ENCODE results near the gene REV3L.
"Not testable (repeated sequence)": the region's sequence is repeated elsewhere in the genome, so short reads cannot be mapped to it uniquely, and the experiment has no call there.

The REV3L gene

GRCh38 chr6:111379302-111379701 is 103.7 kb downstream of the REV3L start:
- no peak for DNase-seq (ENCODE audit: low read depth in 2 of 2)

DNA sequence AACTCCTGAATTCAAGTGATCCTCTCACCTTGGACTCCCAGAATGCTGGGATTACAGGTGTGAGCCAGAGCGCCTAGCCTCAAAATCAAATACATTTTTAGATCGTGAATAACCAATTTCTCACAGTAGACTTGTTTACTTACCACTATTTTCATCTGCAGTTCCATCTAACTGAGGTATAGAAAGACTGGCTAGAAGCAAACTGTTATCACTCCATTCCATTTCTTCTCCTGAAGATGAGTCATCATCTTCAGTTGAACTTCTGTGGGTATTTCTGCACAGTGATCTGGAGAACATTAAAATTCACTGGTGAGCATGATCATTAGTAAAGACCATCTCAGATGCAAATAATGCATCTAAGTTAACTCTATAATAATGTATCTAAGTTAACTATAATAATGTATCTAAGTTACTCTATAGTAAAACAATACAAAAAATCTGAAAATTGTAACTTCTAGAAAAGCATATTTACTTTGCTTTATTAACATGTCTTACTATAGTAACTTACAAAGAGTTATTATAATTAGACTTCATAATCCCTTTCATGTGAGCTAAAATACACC is 105.4 kb downstream of the REV3L start:
- no peak for DNase-seq (ENCODE audit: low read depth in 2 of 2)

GRCh38 chr6:111367393-111368088 is 115.5 kb downstream of the REV3L start:
- no peak for DNase-seq (ENCODE audit: low read depth in 2 of 2)

DNA sequence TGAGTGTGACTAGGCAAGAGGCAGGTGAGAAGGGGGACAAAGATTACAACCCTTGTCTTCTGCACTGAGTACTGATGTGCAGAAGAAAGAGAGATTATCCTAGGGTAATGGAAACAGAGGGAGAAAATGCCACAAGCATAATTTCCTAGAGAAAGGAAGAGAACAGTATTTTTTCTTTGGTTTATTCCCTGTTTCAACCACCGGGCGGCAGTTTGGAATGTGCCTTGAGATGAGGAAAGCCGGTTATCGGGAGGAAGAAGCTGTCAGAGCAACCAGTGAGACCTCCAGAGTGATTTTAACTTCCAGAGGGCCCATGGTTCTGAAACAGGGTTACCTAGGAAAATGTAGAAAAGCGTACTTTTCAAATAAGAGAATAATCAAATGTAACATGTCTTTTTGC is 121.4 kb downstream of the REV3L start:
- no peak for DNase-seq (ENCODE audit: low read depth in 2 of 2)

GRCh38 chr6:111358454-111358853 is 124.6 kb downstream of the REV3L start:
- DNase-seq (ENCODE audit: low read depth in 2 of 2) = no peak

- no peak for DNase-seq (ENCODE audit: low read depth in 2 of 2)
These were observed 125.3 kb downstream of the REV3L start for GRCh38 chr6:111357705-111358104.

DNA sequence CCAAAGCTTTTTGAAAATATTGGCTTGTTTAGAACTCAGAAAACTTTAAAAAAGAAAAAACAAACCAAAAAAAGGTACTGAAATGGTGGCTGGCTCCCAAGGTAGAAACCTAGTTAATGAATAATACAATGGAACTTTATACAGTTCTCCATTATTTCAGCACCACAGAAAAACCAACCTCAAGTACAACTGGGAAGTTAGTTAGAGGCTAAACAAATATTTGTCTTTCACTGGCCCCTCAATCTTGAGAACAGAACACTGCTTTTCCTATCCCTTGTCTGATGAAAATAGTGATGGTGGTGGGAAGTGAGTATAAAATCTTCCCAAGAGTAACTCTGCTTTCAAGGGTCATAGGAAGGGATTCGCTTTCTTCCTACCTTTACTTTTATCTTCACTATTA is 126.5 kb downstream of the REV3L start:
- no peak for DNase-seq (ENCODE audit: low read depth in 2 of 2)

DNA sequence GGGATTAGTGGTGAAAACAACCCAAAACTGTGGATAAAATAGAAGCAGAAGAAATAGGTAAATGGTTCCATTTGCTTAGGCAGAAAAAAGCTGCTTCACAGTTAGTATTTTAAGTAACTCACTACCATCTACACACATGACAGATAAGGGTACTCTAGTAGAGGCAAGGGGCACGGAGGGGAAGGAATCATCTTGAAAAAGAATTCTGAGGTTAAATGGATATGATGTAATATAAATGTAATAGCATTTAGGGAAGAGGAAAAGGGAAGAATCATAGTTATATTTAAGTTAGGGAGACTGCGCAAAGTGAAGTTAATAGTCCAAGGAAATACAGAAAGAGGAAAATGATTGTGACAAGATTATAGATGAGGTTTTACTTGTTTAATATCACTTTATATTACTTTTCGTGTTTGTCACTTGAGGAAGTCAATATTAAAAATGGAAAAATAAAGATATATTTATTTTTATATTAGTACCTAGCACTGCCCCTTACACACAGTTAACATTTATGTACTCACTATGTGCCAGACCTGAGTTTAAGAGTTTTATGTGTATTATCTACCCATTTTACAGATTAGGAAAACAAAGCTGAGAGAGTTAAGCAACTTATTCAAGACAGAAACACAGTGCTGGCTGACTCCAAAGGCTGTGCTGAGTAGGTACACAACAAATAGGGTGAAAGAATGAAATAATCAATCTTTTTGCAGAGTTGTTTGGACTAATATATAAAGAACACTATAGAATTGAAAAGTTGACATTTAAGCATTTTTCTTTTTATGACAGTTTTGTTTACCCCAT is 128.1 kb downstream of the REV3L start:
- no peak for DNase-seq (ENCODE audit: low read depth in 2 of 2)

DNA sequence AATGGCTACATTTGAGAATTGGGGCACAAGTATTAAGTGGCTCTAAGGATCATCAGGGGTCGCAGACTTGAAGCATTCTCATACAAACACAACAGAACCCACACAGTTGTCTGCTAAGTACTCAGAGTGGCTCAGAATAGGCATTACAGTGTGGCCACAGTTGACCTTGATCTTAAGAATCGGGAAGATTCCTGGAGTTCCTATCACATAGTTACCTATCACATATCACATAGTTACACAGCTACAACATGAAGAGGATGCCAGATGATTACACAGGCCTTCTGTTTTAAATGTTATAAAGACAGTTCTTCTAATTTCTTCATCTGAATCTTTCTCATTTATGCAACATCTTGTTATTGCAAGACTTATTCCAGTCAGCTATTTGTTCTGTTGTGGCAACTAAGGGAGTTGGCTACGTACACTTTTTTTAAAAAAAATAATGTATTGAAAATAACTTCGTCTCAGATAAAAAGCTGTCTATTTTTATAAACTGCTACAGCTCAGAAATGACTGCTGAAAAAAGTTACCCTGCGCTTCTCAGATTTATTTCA is 129.0 kb downstream of the REV3L start:
- DNase-seq (ENCODE audit: low read depth in 2 of 2) = no peak

- DNase-seq (ENCODE audit: low read depth in 2 of 2) = no peak
These were observed 135.4 kb downstream of the REV3L start for GRCh38 chr6:111347589-111347988.

DNA sequence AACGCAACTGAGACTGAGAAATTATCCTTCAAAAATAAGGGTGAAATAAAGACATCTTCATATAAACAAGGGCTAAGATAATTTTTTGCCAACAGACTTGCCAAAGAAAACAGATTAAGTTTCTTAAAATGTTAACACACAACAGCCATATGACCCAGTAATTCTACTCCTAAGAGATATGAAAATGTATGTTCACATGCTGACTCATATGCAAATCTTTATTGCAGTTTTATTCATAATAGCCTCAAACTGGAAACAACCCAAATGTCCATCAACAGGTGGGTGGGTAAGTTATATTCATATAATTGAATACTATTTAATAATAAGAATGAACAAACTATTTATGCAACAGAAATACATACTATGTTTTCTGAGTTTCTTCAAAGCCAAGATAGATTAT is 140.1 kb downstream of the REV3L start:
- DNase-seq (ENCODE audit: low read depth in 2 of 2) = no peak

GRCh38 chr6:111339294-111339693 is 143.7 kb downstream of the REV3L start:
- no peak for DNase-seq (ENCODE audit: low read depth in 2 of 2)

DNA sequence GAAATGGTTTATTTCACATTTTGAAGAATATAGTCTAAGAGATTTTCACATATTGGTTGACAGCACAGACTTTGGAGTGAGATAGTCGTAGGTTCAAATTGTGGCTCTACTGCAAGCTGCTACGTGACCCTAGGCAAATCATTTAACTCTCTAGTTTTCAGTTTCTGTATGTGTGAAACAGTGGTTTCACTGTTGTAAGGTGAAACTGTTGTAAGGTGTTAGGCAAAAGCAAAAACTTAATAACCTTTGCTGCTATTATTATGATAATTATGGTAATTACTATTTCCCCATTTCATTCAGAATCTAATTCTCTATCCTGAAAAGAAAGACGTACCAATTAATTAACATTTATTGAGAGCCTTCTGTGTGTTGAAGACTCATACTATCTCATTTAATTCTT is 144.2 kb downstream of the REV3L start:
- DNase-seq (ENCODE audit: low read depth in 2 of 2) = no peak

DNA sequence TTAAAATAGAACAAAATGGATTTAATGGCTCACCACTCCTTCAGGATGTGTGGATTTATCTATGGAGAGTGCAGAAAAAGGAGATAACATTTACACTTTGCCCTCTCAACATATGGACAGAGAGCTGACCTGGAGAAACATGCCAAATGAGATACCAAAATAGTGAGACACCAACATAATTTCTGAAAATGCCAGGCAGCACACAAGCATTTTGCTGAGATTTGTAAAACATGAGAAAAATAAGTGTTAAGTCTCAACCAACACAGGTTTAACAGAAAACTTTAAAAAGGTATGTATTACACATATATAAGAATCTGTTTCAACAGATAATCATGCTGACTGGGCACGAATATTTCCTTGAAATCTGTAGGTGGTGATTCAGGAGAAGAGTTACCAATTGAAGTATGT is 145.2 kb downstream of the REV3L start:
- DNase-seq (ENCODE audit: low read depth in 2 of 2) = no peak

DNA sequence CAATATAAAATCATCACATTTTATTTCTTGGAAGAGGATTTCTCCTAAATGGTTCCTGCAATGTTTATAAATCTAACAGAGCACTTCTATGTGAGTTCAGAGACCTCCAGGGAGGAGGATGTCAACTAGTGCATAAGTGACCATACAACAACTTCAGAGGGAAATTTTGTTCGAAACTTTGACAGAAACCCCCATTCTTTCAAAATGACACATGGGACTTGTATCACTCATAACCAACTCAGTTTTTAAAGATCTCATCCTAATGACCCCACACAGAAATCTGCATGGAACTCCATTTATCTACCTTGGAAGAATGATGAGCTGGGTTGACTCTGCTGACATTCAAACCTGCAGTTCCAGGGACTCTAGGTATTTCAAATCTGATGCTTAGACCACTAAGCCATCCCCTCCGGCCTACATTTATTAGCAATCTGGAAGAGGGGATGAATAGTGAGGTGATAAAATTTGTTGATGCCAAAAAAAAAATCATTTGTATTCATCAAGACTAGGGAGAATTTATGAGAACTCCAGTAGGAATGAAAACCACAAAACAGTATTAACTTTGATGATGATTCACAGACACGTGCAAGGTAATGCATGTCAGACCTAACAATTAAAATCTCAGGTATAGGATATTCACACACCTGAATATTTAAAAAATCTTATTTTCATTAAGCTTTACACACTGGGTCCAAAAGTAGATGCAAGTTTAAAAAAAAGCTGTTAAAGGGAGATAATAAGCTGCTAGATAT is 153.0 kb downstream of the REV3L start:
- no peak for DNase-seq (ENCODE audit: low read depth in 2 of 2)

GRCh38 chr6:111326563-111326962 is 156.5 kb downstream of the REV3L start:
- DNase-seq (ENCODE audit: low read depth in 2 of 2) = no peak

- no peak for DNase-seq (ENCODE audit: low read depth in 2 of 2)
These were observed 160.9 kb downstream of the REV3L start for GRCh38 chr6:111322145-111322544.

- not testable (repeated sequence) for DNase-seq (ENCODE audit: low read depth in 2 of 2)
These were observed 175.1 kb downstream of the REV3L start for GRCh38 chr6:111307950-111308349.

- DNase-seq (ENCODE audit: low read depth in 2 of 2) = no peak
These were observed 175.7 kb downstream of the REV3L start for GRCh38 chr6:111307275-111307858.

DNA sequence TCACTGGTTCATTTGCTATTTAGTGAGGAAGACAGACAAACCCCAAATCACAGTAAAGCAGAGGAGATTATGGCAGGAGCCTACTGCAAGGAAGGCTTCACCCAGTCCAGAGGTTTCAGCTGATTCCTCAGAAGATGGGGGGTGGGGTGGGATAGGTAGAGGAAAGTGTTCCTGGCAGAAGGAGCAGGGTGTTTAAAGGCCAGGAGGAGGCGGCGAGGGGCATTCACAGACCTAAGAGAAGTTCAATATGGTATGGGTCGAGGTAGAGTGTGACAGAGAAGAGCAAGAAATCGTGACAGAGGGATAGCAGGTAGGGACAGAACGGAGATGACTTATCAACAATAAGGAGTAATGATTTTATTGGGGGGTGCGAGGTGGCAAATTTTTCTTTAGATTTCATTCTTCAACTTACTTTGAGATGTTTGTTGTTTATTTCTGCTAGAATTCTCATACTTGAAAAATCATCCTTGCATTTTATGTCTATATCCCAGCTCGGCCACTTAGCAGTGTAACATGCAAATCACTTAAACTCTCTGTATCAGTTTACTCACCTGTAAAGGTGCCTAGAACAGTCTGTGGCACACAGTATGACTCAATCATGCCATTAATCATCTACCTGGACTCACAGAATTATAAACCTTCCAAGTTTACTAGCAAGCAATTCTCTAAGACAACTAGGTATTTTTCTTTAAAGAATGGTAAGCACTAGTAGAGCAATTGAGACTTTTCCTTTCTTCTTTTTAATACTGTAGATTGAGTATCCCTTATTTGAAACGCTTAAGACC is 176.7 kb downstream of the REV3L start:
- DNase-seq (ENCODE audit: low read depth in 2 of 2) = no peak

DNA sequence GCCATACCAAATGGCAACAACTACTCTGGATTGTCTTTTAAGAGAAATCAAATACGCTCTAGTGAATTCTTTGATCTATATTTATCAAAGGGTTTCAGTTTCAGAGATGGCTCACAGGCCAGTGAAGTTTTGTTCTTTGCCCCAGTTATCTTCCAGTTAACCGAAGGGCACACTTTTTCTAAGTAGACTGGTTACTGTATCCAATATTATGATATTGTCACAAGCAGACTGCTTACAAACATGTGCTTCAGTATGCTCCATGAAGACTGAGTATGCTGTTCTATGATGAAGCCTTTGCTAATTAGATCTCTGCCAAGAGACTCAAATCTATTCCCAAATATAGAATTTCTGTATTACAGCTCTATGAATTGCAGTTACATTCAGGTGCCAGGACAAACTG is 181.1 kb downstream of the REV3L start:
- DNase-seq (ENCODE audit: low read depth in 2 of 2) = no peak

Data from activated CD8-positive, alpha-beta memory T cell treated with anti-CD3 and anti-CD28 coated beads for 4 hours (primary cell).